Liver (tissue), 9 donors: Measurements from ENCODE around the gene SH3PXD2B. TPM values are rescaled to one million over a fixed set of nuclear protein-coding genes. Genes with fewer than 3 reads are reported as not detected.

Experiments
- DNase-seq: peaks from one replicate; pipeline ENCODE4 v3.0.0-alpha.2; 2017; ENCODE audit warnings: low spot score
- H3K27ac ChIP-seq, 2 donors: one replicate each; pipeline ENCODE4 v1.7.0; 2013; ENCODE audit warnings: inconsistent platforms in 2 of 2, low read length in 2 of 2, control low read depth in 1 of 2, low read depth in 1 of 2, mild to moderate bottlenecking in 1 of 2
- H3K27me3 ChIP-seq, 4 donors: one replicate each; pipeline versions ENCODE4 v1.6.1 to v1.7.0; 2013; ENCODE audit warnings: low read length in 3 of 4, inconsistent platforms in 1 of 4, mild to moderate bottlenecking in 1 of 4, moderate library complexity in 1 of 4; ENCODE audit not compliant: control insufficient read depth in 4 of 4, insufficient read depth in 4 of 4
- H3K36me3 ChIP-seq, 4 donors: one replicate each; pipeline versions ENCODE4 v1.6.1 to v1.7.0; 2013; ENCODE audit warnings: low read length in 3 of 4, mild to moderate bottlenecking in 3 of 4, low read depth in 1 of 4, moderate library complexity in 1 of 4; ENCODE audit not compliant: control insufficient read depth in 4 of 4, insufficient read depth in 3 of 4
- H3K4me1 ChIP-seq, 4 donors: one replicate each; pipeline versions ENCODE4 v1.6.1 to v1.7.0; 2013; ENCODE audit warnings: low read length in 3 of 4, mild to moderate bottlenecking in 3 of 4, moderate library complexity in 1 of 4; ENCODE audit not compliant: control insufficient read depth in 4 of 4, insufficient read depth in 4 of 4
- H3K4me3 ChIP-seq, 3 donors: one replicate each; pipeline versions ENCODE4 v1.6.1 to v1.7.0; 2013; ENCODE audit warnings: low read length in 3 of 3, control low read depth in 1 of 3, low read depth in 1 of 3, mild to moderate bottlenecking in 1 of 3
- H3K9ac ChIP-seq, 2 donors: one replicate each; pipeline ENCODE4 v1.7.0; 2013; ENCODE audit warnings: low read length in 2 of 2, mild to moderate bottlenecking in 2 of 2, moderate library complexity in 2 of 2, control low read depth in 1 of 2, low read depth in 1 of 2
- H3K9me3 ChIP-seq, 4 donors: one replicate each; pipeline versions ENCODE4 v1.6.1 to v1.7.0; 2013; ENCODE audit warnings: low read length in 3 of 4; ENCODE audit not compliant: control insufficient read depth in 4 of 4
- EGR1 ChIP-seq, 2 donors: IDR thresholded peaks; 2 replicates each; pipeline ENCODE4 v1.6.1; 2016 to 2018; ENCODE audit warnings: antibody characterized with exemption in 2 of 2, low read depth in 2 of 2
- FOXA1 ChIP-seq: IDR thresholded peaks from 2 replicates; pipeline ENCODE4 v1.6.1; 2016; ENCODE audit warnings: antibody characterized with exemption
- FOXA2 ChIP-seq: IDR thresholded peaks from 2 replicates; pipeline ENCODE4 v1.6.1; 2016; ENCODE audit warnings: antibody characterized with exemption
- GABPA ChIP-seq, 2 donors: IDR thresholded peaks in 1 of 2; conservative IDR thresholded peaks in 1 of 2; 2 replicates each; pipeline ENCODE4 v1.6.1; 2016; ENCODE audit warnings: antibody characterized with exemption in 2 of 2, mild to moderate bottlenecking in 1 of 2, moderate library complexity in 1 of 2
- HNF4A ChIP-seq, 2 donors: conservative IDR thresholded peaks; 2 replicates each; pipeline ENCODE4 v1.6.1; 2016; ENCODE audit warnings: antibody characterized with exemption in 2 of 2, mild to moderate bottlenecking in 2 of 2
- HNF4G ChIP-seq: IDR thresholded peaks from 2 replicates; pipeline ENCODE4 v1.6.1; 2016; ENCODE audit warnings: antibody characterized with exemption
- JUND ChIP-seq, 2 donors: IDR thresholded peaks; 2 replicates each; pipeline ENCODE4 v1.6.1; 2016; ENCODE audit warnings: antibody characterized with exemption in 2 of 2
- NR2F2 ChIP-seq: IDR thresholded peaks from 2 replicates; pipeline ENCODE4 v1.6.1; 2016; ENCODE audit warnings: antibody characterized with exemption
- RAD21 ChIP-seq, 2 donors: IDR thresholded peaks; 2 replicates each; pipeline ENCODE4 v1.6.1; 2016; ENCODE audit warnings: antibody characterized with exemption in 2 of 2, mild to moderate bottlenecking in 2 of 2
- RXRA ChIP-seq, 2 donors: IDR thresholded peaks; 2 replicates each; pipeline ENCODE4 v1.6.1; 2017 to 2018; ENCODE audit warnings: antibody characterized with exemption in 2 of 2, mild to moderate bottlenecking in 1 of 2
- SP1 ChIP-seq: IDR thresholded peaks from 2 replicates; pipeline ENCODE4 v1.6.1; 2018; ENCODE audit warnings: antibody characterized with exemption, mild to moderate bottlenecking
- TAF1 ChIP-seq: conservative IDR thresholded peaks from 2 replicates; pipeline ENCODE4 v1.6.1; 2016; ENCODE audit warnings: antibody characterized with exemption, mild to moderate bottlenecking
- YY1 ChIP-seq: IDR thresholded peaks from 2 replicates; pipeline ENCODE4 v1.6.1; 2016; ENCODE audit warnings: antibody characterized with exemption, mild to moderate bottlenecking
- WGBS: extraction: QIAGEN DNeasy Blood & Tissue Kit; methylation state at CpG from one replicate; pipeline ENCODE4 v1.1.7; 2013; 5-methylcytosine and 5-hydroxymethylcytosine counted together
- polyA plus RNA-seq, 2 donors: library from polyadenylated mRNA; stranded (reverse) in 1 of 2; unstranded in 1 of 2; fragments of 200-250 nt in 1 of 2; fragments of >200 nt in 1 of 2; fragmentation: Nextera tagmentation in 1 of 2; extraction: Ambion mirVana in 1 of 2; gene quantifications; one replicate each; pipeline versions ENCODE4 v1.2.1 to v1.2.3, GENCODE V29; 2013 to 2015
- total RNA-seq, 2 donors: library from RNA; depleted of rRNA; stranded (reverse); fragments of >200 nt; gene quantifications; one replicate each; pipeline ENCODE4 v1.2.3, GENCODE V29; 2014
- TF ChIP-seq, protein P1 (sequence below): IDR thresholded peaks from 2 replicates; pipeline ENCODE4 v1.6.1; 2016; ENCODE audit warnings: antibody characterized with exemption
- TF ChIP-seq, protein P2 (sequence below): IDR thresholded peaks from 2 replicates; pipeline ENCODE4 v1.6.1; 2016; ENCODE audit warnings: antibody characterized with exemption
- TF ChIP-seq, protein P3 (sequence below): IDR thresholded peaks from 2 replicates; pipeline ENCODE4 v1.6.1; 2016; ENCODE audit warnings: antibody characterized with exemption
- TF ChIP-seq, protein P4 (sequence below): fragments of 150-350 bp; IDR thresholded peaks from 2 replicates; pipeline ENCODE4 v1.5.1; 2017; ENCODE audit warnings: improper control_type of control experiment, low read depth, low read length; ENCODE audit not compliant: missing input control
- TF ChIP-seq, protein P5 (sequence below): IDR thresholded peaks from 2 replicates; pipeline ENCODE4 v1.6.1; 2016; ENCODE audit warnings: antibody characterized with exemption, mild to moderate bottlenecking
- donor health status: healthy.
- donor health status: healthy.
- donor health status: healthy.
- donor health status: healthy.
- donor health status: healthy.

The SH3PXD2B gene
- total and polyA plus RNA-seq, 4 donors: 1.1 to 3.3 (median 2.2) TPM

DNA sequence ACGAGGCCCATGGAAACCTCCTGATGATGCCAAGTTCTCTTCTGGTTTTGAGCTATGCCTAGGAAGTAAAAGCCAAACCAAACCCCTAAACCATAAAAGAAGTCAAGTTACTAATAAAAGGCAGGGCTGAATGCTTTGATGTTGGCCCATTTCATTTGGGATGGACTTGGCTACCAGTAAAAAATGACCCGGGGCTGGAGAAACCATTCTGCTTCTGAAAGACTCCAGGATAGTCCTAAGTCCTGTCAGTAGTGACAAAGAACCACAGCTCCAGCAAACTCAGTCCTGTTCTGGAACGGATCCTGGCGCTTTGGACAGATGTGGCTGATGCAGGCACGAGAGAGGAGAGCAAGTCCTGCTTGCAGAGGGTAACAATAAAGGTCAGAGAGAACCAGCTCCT lies 68.6 kb downstream of the SH3PXD2B start:
- no peak for DNase-seq
- H3K27ac ChIP-seq: no peak overlapping the region
- H3K27me3 ChIP-seq: no peaks in the 10 kb centered on the region
- TF ChIP-seq RXRA (IDR thresholded peaks at IDR 0.05) (no peak), FOXA2 (no peak), NR2F2 (no peak), YY1 (no peak), GABPA (IDR thresholded peaks at IDR 0.05 in 1 of 2, conservative IDR thresholded peaks at IDR 0.05 in 1 of 2) (no peak), EGR1 (IDR thresholded peaks at IDR 0.05; ENCODE audit: low read depth in 2 of 2) (no peak), HNF4A (conservative IDR thresholded peaks at IDR 0.05) (no peak)
- TF ChIP-seq, protein P1, sequence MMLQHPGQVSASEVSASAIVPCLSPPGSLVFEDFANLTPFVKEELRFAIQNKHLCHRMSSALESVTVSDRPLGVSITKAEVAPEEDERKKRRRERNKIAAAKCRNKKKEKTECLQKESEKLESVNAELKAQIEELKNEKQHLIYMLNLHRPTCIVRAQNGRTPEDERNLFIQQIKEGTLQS: no peak
- TF ChIP-seq, protein P2, sequence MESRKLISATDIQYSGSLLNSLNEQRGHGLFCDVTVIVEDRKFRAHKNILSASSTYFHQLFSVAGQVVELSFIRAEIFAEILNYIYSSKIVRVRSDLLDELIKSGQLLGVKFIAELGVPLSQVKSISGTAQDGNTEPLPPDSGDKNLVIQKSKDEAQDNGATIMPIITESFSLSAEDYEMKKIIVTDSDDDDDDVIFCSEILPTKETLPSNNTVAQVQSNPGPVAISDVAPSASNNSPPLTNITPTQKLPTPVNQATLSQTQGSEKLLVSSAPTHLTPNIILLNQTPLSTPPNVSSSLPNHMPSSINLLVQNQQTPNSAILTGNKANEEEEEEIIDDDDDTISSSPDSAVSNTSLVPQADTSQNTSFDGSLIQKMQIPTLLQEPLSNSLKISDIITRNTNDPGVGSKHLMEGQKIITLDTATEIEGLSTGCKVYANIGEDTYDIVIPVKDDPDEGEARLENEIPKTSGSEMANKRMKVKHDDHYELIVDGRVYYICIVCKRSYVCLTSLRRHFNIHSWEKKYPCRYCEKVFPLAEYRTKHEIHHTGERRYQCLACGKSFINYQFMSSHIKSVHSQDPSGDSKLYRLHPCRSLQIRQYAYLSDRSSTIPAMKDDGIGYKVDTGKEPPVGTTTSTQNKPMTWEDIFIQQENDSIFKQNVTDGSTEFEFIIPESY: no peak
- TF ChIP-seq, protein P3, sequence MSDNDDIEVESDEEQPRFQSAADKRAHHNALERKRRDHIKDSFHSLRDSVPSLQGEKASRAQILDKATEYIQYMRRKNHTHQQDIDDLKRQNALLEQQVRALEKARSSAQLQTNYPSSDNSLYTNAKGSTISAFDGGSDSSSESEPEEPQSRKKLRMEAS: no peak
- WGBS: 85% methylated on average over 5 of the region's 5 CpGs
- H3K4me1 ChIP-seq: peaks cover 0 to 11% (median 9%) of the 10 kb centered on the region in 4 donors
- H3K9me3 ChIP-seq: no peaks in the 10 kb centered on the region
- H3K9ac ChIP-seq: no peak overlapping the region
- H3K4me3 ChIP-seq: no peak overlapping the region
- no peaks in the 10 kb centered on the region for H3K36me3 ChIP-seq

DNA sequence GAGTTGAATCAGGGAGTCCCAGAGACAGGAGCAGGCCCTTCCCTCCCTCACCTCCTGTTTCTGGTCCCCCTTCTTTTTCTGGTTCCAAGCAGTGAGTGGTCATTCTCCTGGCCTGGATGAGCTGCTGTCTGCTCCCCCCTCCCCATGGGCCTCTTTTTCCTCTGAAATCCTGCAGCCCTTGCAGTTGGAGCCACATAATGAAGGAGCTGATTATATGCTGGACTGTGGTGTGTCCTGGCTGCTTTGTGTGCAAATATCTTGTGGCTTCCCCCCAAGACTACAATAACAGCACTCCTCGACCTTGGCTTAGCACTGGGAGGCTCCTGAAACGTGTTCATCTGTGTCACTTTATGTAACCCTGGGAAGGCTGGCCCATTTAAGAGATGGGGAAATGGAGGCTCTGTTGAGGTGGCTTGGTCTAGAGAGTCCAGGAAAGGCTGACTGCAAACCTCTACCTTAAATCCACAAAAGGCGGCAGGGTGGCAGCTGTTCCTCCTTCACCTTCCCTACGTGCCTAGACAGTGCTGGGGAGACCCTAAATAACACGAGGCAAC lies 69.2 kb downstream of the SH3PXD2B start:
- Histone ChIP-seq H3K27ac (no peak overlapping the region), H3K9me3 (no peaks in the 10 kb centered on the region), H3K4me3 (no peak overlapping the region), H3K4me1 (peaks cover 0 to 11% (median 9%) of the 10 kb centered on the region in 4 donors), H3K9ac (no peak overlapping the region), H3K36me3 (no peaks in the 10 kb centered on the region), H3K27me3 (no peaks in the 10 kb centered on the region)
- WGBS: 96% methylated on average over 5 of the region's 5 CpGs
- no peak for TF ChIP-seq JUND (IDR thresholded peaks at IDR 0.05)
- TF ChIP-seq TAF1: no peak
- TF ChIP-seq NR2F2: no peak
- TF ChIP-seq YY1: no peak
- TF ChIP-seq SP1: no peak
- no peak for TF ChIP-seq HNF4A (conservative IDR thresholded peaks at IDR 0.05)
- TF ChIP-seq, protein P4, sequence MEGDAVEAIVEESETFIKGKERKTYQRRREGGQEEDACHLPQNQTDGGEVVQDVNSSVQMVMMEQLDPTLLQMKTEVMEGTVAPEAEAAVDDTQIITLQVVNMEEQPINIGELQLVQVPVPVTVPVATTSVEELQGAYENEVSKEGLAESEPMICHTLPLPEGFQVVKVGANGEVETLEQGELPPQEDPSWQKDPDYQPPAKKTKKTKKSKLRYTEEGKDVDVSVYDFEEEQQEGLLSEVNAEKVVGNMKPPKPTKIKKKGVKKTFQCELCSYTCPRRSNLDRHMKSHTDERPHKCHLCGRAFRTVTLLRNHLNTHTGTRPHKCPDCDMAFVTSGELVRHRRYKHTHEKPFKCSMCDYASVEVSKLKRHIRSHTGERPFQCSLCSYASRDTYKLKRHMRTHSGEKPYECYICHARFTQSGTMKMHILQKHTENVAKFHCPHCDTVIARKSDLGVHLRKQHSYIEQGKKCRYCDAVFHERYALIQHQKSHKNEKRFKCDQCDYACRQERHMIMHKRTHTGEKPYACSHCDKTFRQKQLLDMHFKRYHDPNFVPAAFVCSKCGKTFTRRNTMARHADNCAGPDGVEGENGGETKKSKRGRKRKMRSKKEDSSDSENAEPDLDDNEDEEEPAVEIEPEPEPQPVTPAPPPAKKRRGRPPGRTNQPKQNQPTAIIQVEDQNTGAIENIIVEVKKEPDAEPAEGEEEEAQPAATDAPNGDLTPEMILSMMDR: no peak
- no peak for TF ChIP-seq HNF4G
- no peak for TF ChIP-seq GABPA (IDR thresholded peaks at IDR 0.05 in 1 of 2, conservative IDR thresholded peaks at IDR 0.05 in 1 of 2)
- TF ChIP-seq FOXA2: no peak
- no peak for TF ChIP-seq RAD21 (IDR thresholded peaks at IDR 0.05)
- TF ChIP-seq, protein P3: no peak
- TF ChIP-seq RXRA (IDR thresholded peaks at IDR 0.05): no peak
- TF ChIP-seq, protein P1: no peak
- no peak for TF ChIP-seq EGR1 (IDR thresholded peaks at IDR 0.05; ENCODE audit: low read depth in 2 of 2)
- TF ChIP-seq, protein P2: no peak
- TF ChIP-seq, protein P5, sequence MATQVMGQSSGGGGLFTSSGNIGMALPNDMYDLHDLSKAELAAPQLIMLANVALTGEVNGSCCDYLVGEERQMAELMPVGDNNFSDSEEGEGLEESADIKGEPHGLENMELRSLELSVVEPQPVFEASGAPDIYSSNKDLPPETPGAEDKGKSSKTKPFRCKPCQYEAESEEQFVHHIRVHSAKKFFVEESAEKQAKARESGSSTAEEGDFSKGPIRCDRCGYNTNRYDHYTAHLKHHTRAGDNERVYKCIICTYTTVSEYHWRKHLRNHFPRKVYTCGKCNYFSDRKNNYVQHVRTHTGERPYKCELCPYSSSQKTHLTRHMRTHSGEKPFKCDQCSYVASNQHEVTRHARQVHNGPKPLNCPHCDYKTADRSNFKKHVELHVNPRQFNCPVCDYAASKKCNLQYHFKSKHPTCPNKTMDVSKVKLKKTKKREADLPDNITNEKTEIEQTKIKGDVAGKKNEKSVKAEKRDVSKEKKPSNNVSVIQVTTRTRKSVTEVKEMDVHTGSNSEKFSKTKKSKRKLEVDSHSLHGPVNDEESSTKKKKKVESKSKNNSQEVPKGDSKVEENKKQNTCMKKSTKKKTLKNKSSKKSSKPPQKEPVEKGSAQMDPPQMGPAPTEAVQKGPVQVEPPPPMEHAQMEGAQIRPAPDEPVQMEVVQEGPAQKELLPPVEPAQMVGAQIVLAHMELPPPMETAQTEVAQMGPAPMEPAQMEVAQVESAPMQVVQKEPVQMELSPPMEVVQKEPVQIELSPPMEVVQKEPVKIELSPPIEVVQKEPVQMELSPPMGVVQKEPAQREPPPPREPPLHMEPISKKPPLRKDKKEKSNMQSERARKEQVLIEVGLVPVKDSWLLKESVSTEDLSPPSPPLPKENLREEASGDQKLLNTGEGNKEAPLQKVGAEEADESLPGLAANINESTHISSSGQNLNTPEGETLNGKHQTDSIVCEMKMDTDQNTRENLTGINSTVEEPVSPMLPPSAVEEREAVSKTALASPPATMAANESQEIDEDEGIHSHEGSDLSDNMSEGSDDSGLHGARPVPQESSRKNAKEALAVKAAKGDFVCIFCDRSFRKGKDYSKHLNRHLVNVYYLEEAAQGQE: no peak
- TF ChIP-seq FOXA1: no peak
- no peak for DNase-seq
